ENCODE results near the gene TMEM53. TPM values are rescaled to one million over a fixed set of nuclear protein-coding genes. Genes with fewer than 3 reads are reported as not detected.

TMEM53 gene
- total RNA-seq, 4 donors from 2014 or later, result 5.2 to 23.4 (median 9.9) TPM

DNA sequence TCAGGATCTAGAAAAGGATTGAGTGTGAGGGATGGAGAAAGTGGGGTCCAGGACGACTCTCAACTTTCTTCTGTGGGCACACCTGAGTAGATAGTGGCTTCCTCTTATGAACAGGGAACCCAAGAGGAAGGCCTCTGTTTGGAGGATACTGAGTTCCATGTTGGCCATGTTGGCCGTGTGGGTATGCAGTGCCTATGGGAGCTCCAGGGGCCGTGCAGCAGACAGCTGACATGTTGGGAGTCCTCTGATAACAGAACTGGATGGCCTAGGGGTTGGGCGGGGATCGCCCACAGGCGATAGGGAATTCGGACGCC, 43.0 kb downstream of the TMEM53 start:
- 19 to 24% methylated on average over 8 of the region's 8 CpGs for WGBS, 2 donors
- DNase-seq (ENCODE audit: low spot score in 2 of 2), result peak in 1 of 2 donors; percentile 87
- no peak for TF ChIP-seq CTCF (IDR thresholded peaks at IDR 0.05)
- TF ChIP-seq POLR2A (IDR thresholded peaks at IDR 0.05), result no peak
- H3K4me3 ChIP-seq (ENCODE audit: low read depth, poor library complexity, severe bottlenecking), result peak overlapping the region; percentile 76
- intact Hi-C loops (cut with DNase I; ENCODE audit: low total_unique reads), result no loop called here

DNA sequence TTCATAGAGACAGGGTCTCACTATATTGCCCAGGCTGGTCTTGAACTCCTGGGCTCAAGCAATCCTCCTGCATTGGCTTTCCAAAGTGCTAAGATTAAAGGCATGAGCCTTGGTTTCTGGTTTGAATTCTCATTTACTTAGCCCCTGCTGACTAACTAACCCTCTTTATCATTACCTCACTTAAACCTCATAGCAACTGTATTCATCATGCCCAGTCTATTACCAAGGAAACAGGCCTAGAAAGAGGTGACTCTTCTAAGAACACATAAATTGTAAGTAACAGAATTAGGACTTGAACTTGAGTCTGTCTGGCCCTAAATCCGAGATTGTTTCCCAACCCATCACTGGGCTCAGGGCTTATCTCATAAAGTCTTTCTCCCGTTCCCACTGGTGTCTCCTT, 44.2 kb downstream of the TMEM53 start:
- 94 to 98% methylated on average over 2 of the region's 2 CpGs for WGBS, 2 donors
- H3K4me3 ChIP-seq (ENCODE audit: low read depth, poor library complexity, severe bottlenecking), result no peak overlapping the region
- DNase-seq (ENCODE audit: low spot score in 2 of 2), result no peak
- intact Hi-C loops (cut with DNase I; ENCODE audit: low total_unique reads), result no loop called here
- TF ChIP-seq CTCF (IDR thresholded peaks at IDR 0.05) (no peak), POLR2A (IDR thresholded peaks at IDR 0.05) (no peak)

- 90 to 94% methylated on average over 5 of the region's 5 CpGs for WGBS, 2 donors
Observed at GRCh38 chr1:44628962-44629756, 45.1 kb downstream of the TMEM53 start.

DNA sequence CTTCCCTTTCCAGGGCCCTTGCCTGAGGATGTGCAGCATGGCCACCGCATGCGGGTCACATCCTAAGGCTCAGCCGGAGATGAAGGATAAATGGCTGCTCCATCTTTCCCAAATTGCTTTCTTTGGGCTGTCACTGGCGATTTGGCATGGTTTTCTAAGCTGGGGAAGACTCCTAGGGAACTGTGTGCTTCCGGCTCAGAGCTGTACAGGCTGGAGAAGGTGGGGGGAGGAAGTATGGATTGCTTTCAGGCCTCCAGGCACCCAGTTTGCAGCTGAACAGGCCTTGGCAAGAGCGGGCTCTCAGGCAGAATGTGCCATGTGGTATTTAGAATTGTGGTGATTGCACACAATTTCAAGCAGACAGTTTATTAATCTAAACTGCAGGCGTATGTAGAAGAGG, 48.9 kb downstream of the TMEM53 start:
- 82 to 83% methylated on average over 7 of the region's 7 CpGs for WGBS, 2 donors
- TF ChIP-seq CTCF (IDR thresholded peaks at IDR 0.05) (no peak), POLR2A (IDR thresholded peaks at IDR 0.05) (no peak)
- H3K4me3 ChIP-seq (ENCODE audit: low read depth, poor library complexity, severe bottlenecking), result no peak overlapping the region
- intact Hi-C loops (cut with DNase I; ENCODE audit: low total_unique reads), result no loop called here
- DNase-seq (ENCODE audit: low spot score in 2 of 2), result no peak

More at GRCh38 chr1:44628962-44629756, 45.1 kb downstream of the TMEM53 start:
- no peak overlapping the region for H3K4me3 ChIP-seq (ENCODE audit: low read depth, poor library complexity, severe bottlenecking)
- no peak for DNase-seq (ENCODE audit: low spot score in 2 of 2)
- TF ChIP-seq CTCF (IDR thresholded peaks at IDR 0.05) (no peak), POLR2A (IDR thresholded peaks at IDR 0.05) (no peak)
- intact Hi-C loops (cut with DNase I; ENCODE audit: low total_unique reads), result no loop called here

GRCh38 chr1:44624268-44624901, 49.9 kb downstream of the TMEM53 start:
- intact Hi-C loops (cut with DNase I; ENCODE audit: low total_unique reads), result no loop called here
- TF ChIP-seq POLR2A (IDR thresholded peaks at IDR 0.05), result no peak
- no peak for TF ChIP-seq CTCF (IDR thresholded peaks at IDR 0.05)
- H3K4me3 ChIP-seq (ENCODE audit: low read depth, poor library complexity, severe bottlenecking), result no peak overlapping the region
- DNase-seq (ENCODE audit: low spot score in 2 of 2), result no peak
- 89% methylated on average over 12 of the region's 12 CpGs for WGBS, 2 donors

All from lower leg skin (tissue), 4 donors.